Measurements from ENCODE around the gene NUP210.

NUP210 gene

GRCh38 chr3:13370609-13371008 lies 49.5 kb downstream of the NUP210 start:
- H3K27ac ChIP-seq = no peak overlapping the region
- TF ChIP-seq CTCF (conservative IDR thresholded peaks at IDR 0.05) = no peak

GRCh38 chr3:13370055-13370454 lies 50.1 kb downstream of the NUP210 start:
- no peak for TF ChIP-seq CTCF (conservative IDR thresholded peaks at IDR 0.05)
- H3K27ac ChIP-seq = no peak overlapping the region

- TF ChIP-seq CTCF (conservative IDR thresholded peaks at IDR 0.05) = no peak
- H3K27ac ChIP-seq = no peak overlapping the region
Observed at GRCh38 chr3:13368834-13369233, 51.3 kb downstream of the NUP210 start.

- TF ChIP-seq CTCF (conservative IDR thresholded peaks at IDR 0.05) = no peak
- H3K27ac ChIP-seq = no peak overlapping the region
Observed at GRCh38 chr3:13367728-13368127, 52.4 kb downstream of the NUP210 start.

GRCh38 chr3:13365390-13366379 lies 54.4 kb downstream of the NUP210 start:
- no peak for TF ChIP-seq CTCF (conservative IDR thresholded peaks at IDR 0.05)
- H3K27ac ChIP-seq = no peak overlapping the region

- no peak for TF ChIP-seq CTCF (conservative IDR thresholded peaks at IDR 0.05)
- no peak overlapping the region for H3K27ac ChIP-seq
Observed at GRCh38 chr3:13364602-13365271, 55.4 kb downstream of the NUP210 start.

- no peak overlapping the region for H3K27ac ChIP-seq
- no peak for TF ChIP-seq CTCF (conservative IDR thresholded peaks at IDR 0.05)
Observed at GRCh38 chr3:13362551-13362950, 57.6 kb downstream of the NUP210 start.

All from VCaP (cell line).